ENCODE data around the gene PLB1.

- TF ChIP-seq CTCF (IDR thresholded peaks at IDR 0.05; ENCODE audit: low read length) (no peak), EZH2 (optimal IDR thresholded peaks at IDR 0.05; ENCODE audit: low read depth, low read length) (no peak), EZH2phosphoT487 (IDR thresholded peaks at IDR 0.05; ENCODE audit: low read length) (no peak)
These were observed 10.5 kb downstream of the PLB1 start for GRCh38 chr2:28506112-28506910.

Data from MM.1S (cell line).